Measurements from ENCODE around the gene CAMK2G.
"Not testable (repeated sequence)": the region's sequence is repeated elsewhere in the genome, so short reads cannot be mapped to it uniquely, and the experiment has no call there.

CAMK2G gene

GRCh38 chr10:73901261-73901660, 26.9 kb upstream of the CAMK2G start:
- DNase-seq, result no peak

- DNase-seq, result no peak
Observed at GRCh38 chr10:73900064-73900463, 25.7 kb upstream of the CAMK2G start.

- peak; percentile 32 to 72 for DNase-seq
Observed at GRCh38 chr10:73899423-73899822, 25.1 kb upstream of the CAMK2G start.

DNA sequence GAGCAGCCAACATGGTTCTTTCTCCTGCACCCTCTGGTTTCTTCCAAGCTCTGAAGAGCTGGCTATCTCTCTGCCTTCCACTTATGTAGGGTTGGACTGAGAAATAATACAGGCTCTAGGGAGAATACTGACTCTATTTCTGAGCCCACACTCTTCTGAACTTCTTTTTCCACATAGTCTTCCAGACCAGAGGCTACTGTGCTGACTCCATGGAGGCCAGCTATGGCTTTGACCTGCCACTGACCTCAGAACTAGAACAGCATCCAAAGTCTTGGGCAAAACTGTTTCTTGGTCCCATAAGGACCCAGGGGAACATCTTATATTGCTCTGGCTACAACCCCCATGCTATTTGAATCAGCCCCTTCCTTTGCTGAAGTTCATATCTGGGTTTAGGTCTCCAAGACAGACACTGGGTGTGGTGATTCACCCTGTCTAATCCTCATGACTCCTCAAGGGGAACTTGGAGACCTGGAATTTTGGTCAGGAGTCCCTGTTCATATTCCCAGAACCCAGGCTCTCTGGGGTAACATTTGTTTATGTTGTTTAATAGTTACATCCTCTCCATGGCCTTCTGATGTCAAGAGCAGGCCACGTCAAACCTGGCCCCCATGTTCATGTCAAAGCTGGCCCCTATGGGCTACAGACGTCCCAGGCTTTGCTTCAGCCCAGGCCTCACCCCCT, 24.5 kb upstream of the CAMK2G start:
- DNase-seq, result no peak

DNA sequence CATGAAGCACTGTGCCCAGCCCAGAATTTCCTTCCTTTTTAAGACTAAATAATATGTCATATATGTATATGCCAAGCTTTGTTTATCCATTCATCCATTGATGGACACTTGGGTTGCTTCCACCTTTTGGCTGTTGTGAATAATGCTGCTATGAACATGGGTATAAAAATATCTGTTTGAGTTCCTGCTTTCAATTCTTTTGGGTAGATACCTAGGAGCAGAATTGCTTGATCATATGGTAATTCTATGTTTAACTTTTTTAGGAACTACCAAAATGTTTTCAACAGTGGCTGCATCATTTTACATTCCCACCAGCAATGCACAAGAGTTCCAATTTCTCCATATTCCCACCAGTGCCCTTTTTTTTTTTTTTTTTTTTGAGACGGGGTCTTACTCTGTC, 23.3 kb upstream of the CAMK2G start:
- DNase-seq, result no peak

- not testable (repeated sequence) for DNase-seq
Observed at GRCh38 chr10:73895381-73895780, 21.0 kb upstream of the CAMK2G start.

DNA sequence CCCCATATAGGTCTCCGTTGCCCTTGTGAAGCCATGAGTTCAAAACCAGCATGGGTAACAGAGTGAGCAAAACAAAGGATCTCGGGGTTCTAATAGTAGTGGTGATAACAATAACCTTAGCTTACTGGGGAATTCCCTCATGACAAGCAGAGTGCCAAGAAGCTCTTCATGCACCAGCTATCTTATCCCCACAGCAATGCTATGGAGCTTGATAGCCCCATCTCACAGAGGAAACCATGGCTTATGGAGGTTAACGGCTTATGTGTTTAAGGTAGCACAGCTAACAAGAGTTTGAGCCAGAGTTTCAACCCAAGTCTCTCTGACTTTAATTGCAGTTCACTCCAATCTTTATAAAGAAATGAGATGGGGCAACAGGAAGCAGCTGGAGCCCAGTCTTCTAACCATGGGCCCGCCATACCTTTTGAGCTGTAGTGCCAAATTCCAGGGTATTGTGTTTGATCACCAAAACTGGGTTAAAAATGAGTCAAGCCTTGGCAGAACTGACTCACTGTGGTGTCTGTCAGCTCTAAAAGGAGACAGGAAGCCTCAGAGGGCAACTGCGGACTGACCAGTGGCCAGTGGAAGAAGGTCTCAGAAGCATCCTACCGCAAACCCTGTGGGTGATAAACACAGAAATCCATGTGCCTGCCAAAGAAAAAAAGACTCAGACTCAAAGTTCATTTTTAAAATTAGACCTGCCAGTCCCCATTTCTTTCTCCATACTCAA, 20.1 kb upstream of the CAMK2G start:
- peak in 1 of 2 experiments; percentile 23 for DNase-seq

- DNase-seq, result no peak
Observed at GRCh38 chr10:73893426-73893825, 19.1 kb upstream of the CAMK2G start.

GRCh38 chr10:73892310-73893030, 18.1 kb upstream of the CAMK2G start:
- DNase-seq, result no peak

DNA sequence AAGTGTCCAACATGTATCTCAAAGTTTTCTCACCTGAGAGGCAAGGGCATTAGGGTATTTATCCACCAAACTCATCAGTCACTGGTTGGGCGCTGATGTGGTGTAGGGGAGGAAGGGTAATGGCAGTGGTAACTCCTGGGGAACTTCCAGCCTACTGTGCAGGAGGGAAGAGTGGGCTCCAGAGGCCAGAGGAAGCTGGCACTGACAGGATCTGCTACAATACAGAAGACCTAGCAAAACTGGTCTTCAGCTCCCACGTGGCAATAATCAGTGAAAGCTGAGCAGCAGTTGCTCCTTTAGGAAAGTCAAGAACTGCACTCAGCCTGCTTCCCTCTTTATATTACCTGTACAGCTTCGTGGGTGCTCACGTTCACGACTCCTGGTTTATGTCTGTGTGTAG, 17.2 kb upstream of the CAMK2G start:
- DNase-seq, result no peak

- DNase-seq, result not testable (repeated sequence)
Observed at GRCh38 chr10:73890830-73891229, 16.5 kb upstream of the CAMK2G start.

GRCh38 chr10:73890261-73890660, 15.9 kb upstream of the CAMK2G start:
- no peak for DNase-seq

DNA sequence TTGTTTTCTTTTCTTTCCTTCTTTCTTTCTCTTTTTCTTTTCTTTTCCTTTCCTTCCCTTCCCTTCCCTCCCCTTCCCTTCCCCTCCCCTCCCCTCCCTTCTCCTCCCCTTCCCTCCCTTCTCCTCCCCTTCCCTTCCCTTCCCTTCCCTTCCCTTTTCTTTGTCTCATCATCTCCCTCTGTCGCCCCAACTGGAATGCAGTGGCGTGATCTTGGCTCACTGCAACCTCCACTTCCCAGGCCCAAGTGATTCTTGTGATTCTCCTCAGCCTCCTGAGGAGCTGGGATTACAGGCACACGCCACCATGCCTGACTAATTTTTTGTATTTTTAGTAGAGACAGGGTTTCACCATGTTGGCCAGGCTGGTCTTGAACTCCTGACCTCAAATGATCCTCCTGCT, 15.1 kb upstream of the CAMK2G start:
- not testable (repeated sequence) for DNase-seq

DNA sequence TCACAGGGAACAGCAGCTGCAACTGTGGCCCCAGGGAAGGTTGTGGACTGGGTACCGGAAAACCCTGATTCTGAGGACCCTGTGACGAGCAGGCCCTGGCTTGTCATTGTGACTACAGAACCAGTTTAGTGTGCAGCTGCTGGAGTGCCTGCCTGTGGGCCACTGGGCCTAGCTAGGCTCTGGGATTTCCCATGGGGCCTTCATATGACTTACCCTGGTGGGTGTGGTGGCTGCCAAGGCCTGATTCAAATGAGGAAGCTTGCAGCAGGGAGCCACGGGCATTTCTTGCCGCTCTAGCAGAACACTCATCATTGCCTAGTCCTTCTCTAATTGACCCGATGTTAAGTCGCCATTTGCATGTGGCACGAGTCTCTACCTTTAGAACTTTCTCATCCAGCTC, 14.7 kb upstream of the CAMK2G start:
- DNase-seq, result no peak

- DNase-seq, result no peak
Observed at GRCh38 chr10:73888514-73888913, 14.2 kb upstream of the CAMK2G start.

GRCh38 chr10:73887294-73888039, 13.1 kb upstream of the CAMK2G start:
- DNase-seq, result peak; percentile 60 to 76

DNA sequence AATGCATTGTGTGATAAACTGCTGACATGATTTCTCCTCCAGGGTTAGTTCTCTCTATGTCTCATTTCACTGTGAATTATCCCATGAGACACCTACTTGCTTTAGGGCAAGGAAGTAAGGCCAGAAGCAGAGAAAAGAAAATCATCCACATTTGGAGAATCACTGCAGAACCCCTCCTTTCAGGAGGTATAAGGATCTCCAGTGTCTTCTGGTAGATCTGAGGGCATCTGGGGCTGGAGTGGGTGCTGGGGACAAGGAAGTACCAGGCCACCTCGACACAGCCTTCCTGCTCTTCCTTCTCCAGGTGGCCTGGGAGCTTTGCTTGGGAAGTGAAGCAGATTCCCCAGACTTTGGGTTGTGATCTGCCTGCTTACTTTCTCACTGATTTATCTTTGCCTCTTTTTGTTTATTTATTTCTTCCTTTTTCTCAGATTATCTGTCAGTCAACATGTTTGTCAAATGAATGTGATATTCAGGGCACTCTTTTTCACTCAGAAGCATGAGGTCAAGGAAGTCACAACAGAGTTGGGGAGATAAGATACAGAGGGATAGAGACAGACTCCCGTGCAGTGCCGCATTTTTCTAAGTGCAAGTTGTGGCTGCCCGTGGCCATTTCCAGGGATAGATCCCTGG, 12.4 kb upstream of the CAMK2G start:
- no peak for DNase-seq

GRCh38 chr10:73886085-73886529, 11.8 kb upstream of the CAMK2G start:
- DNase-seq, result peak in 1 of 2 experiments; percentile 85

DNA sequence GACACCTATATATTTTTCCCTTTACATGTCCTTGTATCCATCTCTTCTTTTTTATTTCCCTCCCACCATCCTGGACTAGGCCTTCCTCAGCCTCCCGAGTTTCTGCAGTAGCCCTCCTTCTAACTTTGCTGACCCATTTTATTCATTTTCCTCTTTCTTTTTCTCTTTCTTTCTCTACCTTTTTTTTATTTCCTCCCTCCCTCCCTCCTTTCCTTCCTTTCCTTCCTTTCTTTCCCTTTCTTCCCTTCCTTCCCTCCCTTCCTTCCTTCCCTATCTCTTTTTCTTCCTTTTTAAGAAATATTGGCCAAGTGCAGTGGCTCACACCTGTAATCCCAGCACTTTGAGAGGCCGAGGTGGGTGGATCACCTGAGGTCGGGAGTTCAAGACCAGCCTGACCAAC, 9.7 kb upstream of the CAMK2G start:
- DNase-seq, result no peak

DNA sequence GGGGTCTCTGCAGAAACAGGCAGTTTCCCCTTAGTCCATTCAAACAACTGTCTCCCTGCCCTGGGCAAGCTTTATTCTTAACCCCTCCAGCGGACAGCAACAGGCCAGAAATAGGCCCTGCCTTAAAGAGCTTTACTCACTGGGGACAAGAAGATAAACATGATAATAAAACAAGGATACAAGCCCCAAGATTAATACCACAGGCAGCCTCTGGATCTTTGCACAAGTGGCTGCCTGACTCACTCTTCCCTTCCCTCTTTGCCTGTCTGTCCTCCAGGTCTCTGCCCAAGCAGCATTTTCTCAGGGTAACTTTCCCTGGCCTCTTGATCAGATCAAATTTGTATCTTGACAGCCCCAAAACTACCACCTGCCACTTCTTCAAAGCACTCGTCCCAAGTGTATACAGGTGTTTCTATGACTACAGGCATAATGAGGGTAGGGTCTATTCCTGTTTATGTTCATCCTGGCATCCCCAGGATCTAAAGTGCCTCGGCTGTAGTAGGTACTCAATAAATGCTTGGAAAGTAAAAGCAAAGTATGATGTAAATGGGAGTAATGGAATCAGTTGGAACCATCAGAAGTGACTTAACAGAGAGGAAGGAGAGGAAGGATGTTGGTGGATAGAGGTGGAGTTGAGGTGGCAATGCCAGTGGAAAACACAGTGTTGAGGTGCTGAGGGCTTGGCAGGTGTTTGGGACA, 7.0 kb upstream of the CAMK2G start:
- no peak for DNase-seq

- peak in 1 of 2 experiments; percentile 63 for DNase-seq
Observed at GRCh38 chr10:73879296-73880173, 5.2 kb upstream of the CAMK2G start.
